ENCODE results near the gene CMTM8.

DNA sequence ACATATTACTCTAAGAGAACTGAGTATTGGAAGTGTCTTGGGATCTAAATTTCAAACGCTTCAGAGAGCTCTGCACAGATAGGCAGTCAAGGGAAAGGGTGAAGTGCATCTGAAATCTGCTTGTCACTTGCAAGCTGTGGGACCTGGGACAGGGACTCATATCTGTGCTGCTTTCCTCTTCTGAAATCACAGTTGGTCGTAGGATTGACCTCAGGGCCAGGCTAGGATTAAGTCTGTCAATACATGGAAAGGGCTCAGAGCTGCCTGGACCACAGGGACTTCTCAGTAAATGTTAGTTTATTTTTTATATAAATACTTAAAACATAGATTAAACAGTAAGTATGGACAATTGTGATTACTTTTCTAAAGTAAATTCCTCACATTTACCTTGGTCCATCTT lies 78.5 kb downstream of the CMTM8 start:
- TF ChIP-seq, protein P1, sequence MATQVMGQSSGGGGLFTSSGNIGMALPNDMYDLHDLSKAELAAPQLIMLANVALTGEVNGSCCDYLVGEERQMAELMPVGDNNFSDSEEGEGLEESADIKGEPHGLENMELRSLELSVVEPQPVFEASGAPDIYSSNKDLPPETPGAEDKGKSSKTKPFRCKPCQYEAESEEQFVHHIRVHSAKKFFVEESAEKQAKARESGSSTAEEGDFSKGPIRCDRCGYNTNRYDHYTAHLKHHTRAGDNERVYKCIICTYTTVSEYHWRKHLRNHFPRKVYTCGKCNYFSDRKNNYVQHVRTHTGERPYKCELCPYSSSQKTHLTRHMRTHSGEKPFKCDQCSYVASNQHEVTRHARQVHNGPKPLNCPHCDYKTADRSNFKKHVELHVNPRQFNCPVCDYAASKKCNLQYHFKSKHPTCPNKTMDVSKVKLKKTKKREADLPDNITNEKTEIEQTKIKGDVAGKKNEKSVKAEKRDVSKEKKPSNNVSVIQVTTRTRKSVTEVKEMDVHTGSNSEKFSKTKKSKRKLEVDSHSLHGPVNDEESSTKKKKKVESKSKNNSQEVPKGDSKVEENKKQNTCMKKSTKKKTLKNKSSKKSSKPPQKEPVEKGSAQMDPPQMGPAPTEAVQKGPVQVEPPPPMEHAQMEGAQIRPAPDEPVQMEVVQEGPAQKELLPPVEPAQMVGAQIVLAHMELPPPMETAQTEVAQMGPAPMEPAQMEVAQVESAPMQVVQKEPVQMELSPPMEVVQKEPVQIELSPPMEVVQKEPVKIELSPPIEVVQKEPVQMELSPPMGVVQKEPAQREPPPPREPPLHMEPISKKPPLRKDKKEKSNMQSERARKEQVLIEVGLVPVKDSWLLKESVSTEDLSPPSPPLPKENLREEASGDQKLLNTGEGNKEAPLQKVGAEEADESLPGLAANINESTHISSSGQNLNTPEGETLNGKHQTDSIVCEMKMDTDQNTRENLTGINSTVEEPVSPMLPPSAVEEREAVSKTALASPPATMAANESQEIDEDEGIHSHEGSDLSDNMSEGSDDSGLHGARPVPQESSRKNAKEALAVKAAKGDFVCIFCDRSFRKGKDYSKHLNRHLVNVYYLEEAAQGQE (IDR thresholded peaks at IDR 0.05; ENCODE audit: low read depth, low read length) = no peak
- TF ChIP-seq, protein P2, sequence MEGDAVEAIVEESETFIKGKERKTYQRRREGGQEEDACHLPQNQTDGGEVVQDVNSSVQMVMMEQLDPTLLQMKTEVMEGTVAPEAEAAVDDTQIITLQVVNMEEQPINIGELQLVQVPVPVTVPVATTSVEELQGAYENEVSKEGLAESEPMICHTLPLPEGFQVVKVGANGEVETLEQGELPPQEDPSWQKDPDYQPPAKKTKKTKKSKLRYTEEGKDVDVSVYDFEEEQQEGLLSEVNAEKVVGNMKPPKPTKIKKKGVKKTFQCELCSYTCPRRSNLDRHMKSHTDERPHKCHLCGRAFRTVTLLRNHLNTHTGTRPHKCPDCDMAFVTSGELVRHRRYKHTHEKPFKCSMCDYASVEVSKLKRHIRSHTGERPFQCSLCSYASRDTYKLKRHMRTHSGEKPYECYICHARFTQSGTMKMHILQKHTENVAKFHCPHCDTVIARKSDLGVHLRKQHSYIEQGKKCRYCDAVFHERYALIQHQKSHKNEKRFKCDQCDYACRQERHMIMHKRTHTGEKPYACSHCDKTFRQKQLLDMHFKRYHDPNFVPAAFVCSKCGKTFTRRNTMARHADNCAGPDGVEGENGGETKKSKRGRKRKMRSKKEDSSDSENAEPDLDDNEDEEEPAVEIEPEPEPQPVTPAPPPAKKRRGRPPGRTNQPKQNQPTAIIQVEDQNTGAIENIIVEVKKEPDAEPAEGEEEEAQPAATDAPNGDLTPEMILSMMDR (IDR thresholded peaks at IDR 0.05 in 2 of 3, conservative IDR thresholded peaks at IDR 0.05 in 1 of 3; ENCODE audit: control insufficient read depth in 2 of 3, extremely low read depth in 1 of 3, insufficient read depth in 1 of 3, low read depth in 3 of 3, low read length in 3 of 3) = no peak
- TF ChIP-seq, protein P3, sequence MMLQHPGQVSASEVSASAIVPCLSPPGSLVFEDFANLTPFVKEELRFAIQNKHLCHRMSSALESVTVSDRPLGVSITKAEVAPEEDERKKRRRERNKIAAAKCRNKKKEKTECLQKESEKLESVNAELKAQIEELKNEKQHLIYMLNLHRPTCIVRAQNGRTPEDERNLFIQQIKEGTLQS (IDR thresholded peaks at IDR 0.05; ENCODE audit: borderline replicate concordance, extremely low read depth, low read depth, low read length) = no peak
- no peak for TF ChIP-seq CHD4 (IDR thresholded peaks at IDR 0.05)
- TF ChIP-seq, protein P4, sequence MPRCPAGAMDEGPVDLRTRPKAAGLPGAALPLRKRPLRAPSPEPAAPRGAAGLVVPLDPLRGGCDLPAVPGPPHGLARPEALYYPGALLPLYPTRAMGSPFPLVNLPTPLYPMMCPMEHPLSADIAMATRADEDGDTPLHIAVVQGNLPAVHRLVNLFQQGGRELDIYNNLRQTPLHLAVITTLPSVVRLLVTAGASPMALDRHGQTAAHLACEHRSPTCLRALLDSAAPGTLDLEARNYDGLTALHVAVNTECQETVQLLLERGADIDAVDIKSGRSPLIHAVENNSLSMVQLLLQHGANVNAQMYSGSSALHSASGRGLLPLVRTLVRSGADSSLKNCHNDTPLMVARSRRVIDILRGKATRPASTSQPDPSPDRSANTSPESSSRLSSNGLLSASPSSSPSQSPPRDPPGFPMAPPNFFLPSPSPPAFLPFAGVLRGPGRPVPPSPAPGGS (IDR thresholded peaks at IDR 0.05; ENCODE audit: borderline replicate concordance, insufficient read depth, low read depth, low read length, poor library complexity, severe bottlenecking) = no peak
- TF ChIP-seq, protein P5, sequence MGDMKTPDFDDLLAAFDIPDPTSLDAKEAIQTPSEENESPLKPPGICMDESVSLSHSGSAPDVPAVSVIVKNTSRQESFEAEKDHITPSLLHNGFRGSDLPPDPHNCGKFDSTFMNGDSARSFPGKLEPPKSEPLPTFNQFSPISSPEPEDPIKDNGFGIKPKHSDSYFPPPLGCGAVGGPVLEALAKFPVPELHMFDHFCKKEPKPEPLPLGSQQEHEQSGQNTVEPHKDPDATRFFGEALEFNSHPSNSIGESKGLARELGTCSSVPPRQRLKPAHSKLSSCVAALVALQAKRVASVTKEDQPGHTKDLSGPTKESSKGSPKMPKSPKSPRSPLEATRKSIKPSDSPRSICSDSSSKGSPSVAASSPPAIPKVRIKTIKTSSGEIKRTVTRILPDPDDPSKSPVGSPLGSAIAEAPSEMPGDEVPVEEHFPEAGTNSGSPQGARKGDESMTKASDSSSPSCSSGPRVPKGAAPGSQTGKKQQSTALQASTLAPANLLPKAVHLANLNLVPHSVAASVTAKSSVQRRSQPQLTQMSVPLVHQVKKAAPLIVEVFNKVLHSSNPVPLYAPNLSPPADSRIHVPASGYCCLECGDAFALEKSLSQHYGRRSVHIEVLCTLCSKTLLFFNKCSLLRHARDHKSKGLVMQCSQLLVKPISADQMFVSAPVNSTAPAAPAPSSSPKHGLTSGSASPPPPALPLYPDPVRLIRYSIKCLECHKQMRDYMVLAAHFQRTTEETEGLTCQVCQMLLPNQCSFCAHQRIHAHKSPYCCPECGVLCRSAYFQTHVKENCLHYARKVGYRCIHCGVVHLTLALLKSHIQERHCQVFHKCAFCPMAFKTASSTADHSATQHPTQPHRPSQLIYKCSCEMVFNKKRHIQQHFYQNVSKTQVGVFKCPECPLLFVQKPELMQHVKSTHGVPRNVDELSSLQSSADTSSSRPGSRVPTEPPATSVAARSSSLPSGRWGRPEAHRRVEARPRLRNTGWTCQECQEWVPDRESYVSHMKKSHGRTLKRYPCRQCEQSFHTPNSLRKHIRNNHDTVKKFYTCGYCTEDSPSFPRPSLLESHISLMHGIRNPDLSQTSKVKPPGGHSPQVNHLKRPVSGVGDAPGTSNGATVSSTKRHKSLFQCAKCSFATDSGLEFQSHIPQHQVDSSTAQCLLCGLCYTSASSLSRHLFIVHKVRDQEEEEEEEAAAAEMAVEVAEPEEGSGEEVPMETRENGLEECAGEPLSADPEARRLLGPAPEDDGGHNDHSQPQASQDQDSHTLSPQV (IDR thresholded peaks at IDR 0.05) = no peak
- TF ChIP-seq SMARCA5 (IDR thresholded peaks at IDR 0.05) = no peak
